Measurements from ENCODE around the gene DEAF1. TPM values are rescaled to one million over a fixed set of nuclear protein-coding genes. Genes with fewer than 3 reads are reported as not detected.

DEAF1 gene
- total and polyA plus RNA-seq, 2 of the 13 experiments (the other 11 are each of a cell fraction or from before 2014, with no cell fraction given), result 22.3 to 29.6 TPM

- POLR2A ChIA-PET, result interaction anchor here (0.8 to 2.1 kb wide), 2 partner anchors 10 to 39 kb away, joined by 3 to 5 read pairs; partner anchors contain the start of gene TALDO1
- no peaks in the 10 kb centered on the region for H3K36me3 ChIP-seq (replicated peaks in 1 of 2; ENCODE audit: control insufficient read depth in 1 of 2, insufficient read depth in 2 of 2, low read length in 2 of 2)
- H3K27me3 ChIP-seq (ENCODE audit: control insufficient read depth in 1 of 2, insufficient read depth in 2 of 2, low read length in 2 of 2), result peaks cover 3 to 17% of the 10 kb centered on the region in 2 experiments
- no peak for FAIRE-seq
- peak overlapping the region; percentile 61 for H3K4me2 ChIP-seq (ENCODE audit: low read depth, low read length)
- H3K79me2 ChIP-seq (ENCODE audit: insufficient read depth, low read length), result no peaks in the 10 kb centered on the region
- no peak for DNase-seq (ENCODE audit: low spot score)
- no TSS peak for BruUV-seq (replicated peaks)
- CTCF ChIA-PET (ENCODE audit: low intra/inter-chr PET ratio, low total read pairs), result no interaction called here
- H3K27ac ChIP-seq (ENCODE audit: extremely low read length, insufficient read depth, low read length), result no peak overlapping the region
- intact Hi-C loops (cut with micrococcal nuclease; ENCODE audit: unreplicated experiment) (no loop called here), in situ Hi-C loops (cut with HindIII; ENCODE audit: extremely low pct_ligation_motif_present, low pct_unique_long_range_greater_than_20kb) (no loop called here)
- WGBS (ENCODE audit: low lambda C conversion rate), result 0% methylated on average over 2 of the region's 11 CpGs
- peak; percentile 67 for ATAC-seq
- H2AFZ ChIP-seq (ENCODE audit: low read length), result no peak overlapping the region
- peak overlapping the region; percentile 1; the same call in 1 of the 2 replicates for H3K9ac ChIP-seq (ENCODE audit: insufficient read depth, low read depth, low read length)
- H3K4me3 ChIP-seq (replicated peaks in 1 of 3; ENCODE audit: insufficient read depth in 1 of 3, low read depth in 2 of 3, low read length in 3 of 3), result peak overlapping the region in 1 of 3 experiments; percentile 30; a peak in 2 of 6 replicates
- H4K20me1 ChIP-seq (ENCODE audit: insufficient read depth, low read length), result no peaks in the 10 kb centered on the region
- H3K4me1 ChIP-seq (ENCODE audit: insufficient read depth, low read length), result peaks cover 31% of the 10 kb centered on the region
- no peaks in the 10 kb centered on the region for H3K9me3 ChIP-seq (ENCODE audit: low read length)
- no peak for TF ChIP-seq ZNF558 (CRISPR knock-in tag; IDR thresholded peaks at IDR 0.05; ENCODE audit: borderline replicate concordance)
- TF ChIP-seq, protein P1, sequence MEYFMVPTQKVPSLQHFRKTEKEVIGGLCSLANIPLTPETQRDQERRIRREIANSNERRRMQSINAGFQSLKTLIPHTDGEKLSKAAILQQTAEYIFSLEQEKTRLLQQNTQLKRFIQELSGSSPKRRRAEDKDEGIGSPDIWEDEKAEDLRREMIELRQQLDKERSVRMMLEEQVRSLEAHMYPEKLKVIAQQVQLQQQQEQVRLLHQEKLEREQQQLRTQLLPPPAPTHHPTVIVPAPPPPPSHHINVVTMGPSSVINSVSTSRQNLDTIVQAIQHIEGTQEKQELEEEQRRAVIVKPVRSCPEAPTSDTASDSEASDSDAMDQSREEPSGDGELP (IDR thresholded peaks at IDR 0.05; ENCODE audit: borderline replicate concordance, low read depth), result peak; percentile 52; the same call in 1 of the 2 replicates
- no peak for TF ChIP-seq ATM (IDR thresholded peaks at IDR 0.05; ENCODE audit: borderline replicate concordance)
- no peak for TF ChIP-seq ZNF652 (CRISPR knock-in tag; IDR thresholded peaks at IDR 0.05; ENCODE audit: borderline replicate concordance, low read depth)
- TF ChIP-seq, protein P2, sequence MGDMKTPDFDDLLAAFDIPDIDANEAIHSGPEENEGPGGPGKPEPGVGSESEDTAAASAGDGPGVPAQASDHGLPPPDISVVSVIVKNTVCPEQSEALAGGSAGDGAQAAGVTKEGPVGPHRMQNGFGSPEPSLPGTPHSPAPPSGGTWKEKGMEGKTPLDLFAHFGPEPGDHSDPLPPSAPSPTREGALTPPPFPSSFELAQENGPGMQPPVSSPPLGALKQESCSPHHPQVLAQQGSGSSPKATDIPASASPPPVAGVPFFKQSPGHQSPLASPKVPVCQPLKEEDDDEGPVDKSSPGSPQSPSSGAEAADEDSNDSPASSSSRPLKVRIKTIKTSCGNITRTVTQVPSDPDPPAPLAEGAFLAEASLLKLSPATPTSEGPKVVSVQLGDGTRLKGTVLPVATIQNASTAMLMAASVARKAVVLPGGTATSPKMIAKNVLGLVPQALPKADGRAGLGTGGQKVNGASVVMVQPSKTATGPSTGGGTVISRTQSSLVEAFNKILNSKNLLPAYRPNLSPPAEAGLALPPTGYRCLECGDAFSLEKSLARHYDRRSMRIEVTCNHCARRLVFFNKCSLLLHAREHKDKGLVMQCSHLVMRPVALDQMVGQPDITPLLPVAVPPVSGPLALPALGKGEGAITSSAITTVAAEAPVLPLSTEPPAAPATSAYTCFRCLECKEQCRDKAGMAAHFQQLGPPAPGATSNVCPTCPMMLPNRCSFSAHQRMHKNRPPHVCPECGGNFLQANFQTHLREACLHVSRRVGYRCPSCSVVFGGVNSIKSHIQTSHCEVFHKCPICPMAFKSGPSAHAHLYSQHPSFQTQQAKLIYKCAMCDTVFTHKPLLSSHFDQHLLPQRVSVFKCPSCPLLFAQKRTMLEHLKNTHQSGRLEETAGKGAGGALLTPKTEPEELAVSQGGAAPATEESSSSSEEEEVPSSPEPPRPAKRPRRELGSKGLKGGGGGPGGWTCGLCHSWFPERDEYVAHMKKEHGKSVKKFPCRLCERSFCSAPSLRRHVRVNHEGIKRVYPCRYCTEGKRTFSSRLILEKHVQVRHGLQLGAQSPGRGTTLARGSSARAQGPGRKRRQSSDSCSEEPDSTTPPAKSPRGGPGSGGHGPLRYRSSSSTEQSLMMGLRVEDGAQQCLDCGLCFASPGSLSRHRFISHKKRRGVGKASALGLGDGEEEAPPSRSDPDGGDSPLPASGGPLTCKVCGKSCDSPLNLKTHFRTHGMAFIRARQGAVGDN (CRISPR knock-in tag; IDR thresholded peaks at IDR 0.05), result no peak
- peak; percentile 22; the same call in 1 of the 2 replicates for TF ChIP-seq ZFX (CRISPR knock-in tag; IDR thresholded peaks at IDR 0.05; ENCODE audit: low read depth)
- TF ChIP-seq ZNF639 (CRISPR knock-in tag; conservative IDR thresholded peaks at IDR 0.05), result no peak
- no peak for TF ChIP-seq ZNF207 (IDR thresholded peaks at IDR 0.05; ENCODE audit: borderline replicate concordance)
- no peak for TF ChIP-seq ZNF407 (CRISPR knock-in tag; IDR thresholded peaks at IDR 0.05; ENCODE audit: not compliant biosample characterization)
These were observed 42.3 kb upstream of the DEAF1 start for GRCh38 chr11:737366-737765.
